HG03060 (cell line): ENCODE measurements around the gene STXBP5.

Source experiments
- ATAC-seq: cut with Tn5 transposase; IDR thresholded peaks from one replicate; pipeline ENCODE4 v1.9.1; 2021; ENCODE audit warnings: low read depth, moderate number of reproducible peaks; ENCODE audit not compliant: unreplicated experiment

Gene STXBP5

DNA sequence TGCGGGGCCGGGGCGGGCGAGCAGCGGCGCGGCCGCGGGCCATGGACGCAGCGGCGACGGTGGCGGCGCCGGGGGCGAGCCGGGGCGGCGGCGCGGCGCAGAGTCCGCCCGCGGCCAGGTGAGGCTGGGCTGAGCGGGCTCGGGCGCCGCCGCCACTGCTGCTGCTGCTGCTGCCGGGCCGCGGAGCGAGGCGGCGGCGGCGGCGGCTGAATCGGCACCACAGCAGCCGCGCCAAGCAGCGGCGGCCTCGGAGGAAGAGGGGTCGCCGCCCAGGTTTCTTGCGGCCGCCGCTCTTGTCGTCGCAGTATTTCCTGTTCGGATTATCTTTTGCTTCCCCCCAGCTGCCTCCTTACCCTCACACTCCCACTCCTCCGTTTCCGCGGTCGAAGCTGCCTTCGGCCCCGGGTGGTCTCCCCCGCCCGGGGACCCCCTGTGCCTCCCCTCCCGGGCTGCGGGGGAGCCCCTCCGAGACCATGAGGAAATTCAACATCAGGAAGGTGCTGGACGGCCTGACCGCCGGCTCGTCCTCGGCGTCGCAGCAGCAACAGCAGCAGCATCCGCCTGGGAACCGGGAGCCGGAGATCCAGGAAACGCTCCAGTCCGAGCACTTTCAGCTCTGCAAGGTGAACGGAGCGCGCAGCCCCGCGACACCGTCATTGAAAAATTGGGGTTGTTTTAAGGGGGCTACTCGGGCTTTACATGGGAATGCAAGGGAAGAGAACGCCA, at the start of gene STXBP5:
Gene STXBP5, plus strand, starts transcription at position 358 of the 726 bp plus-strand sequence. Its CDS starts 116 bp downstream, at position 474.
- no peak for ATAC-seq

DNA sequence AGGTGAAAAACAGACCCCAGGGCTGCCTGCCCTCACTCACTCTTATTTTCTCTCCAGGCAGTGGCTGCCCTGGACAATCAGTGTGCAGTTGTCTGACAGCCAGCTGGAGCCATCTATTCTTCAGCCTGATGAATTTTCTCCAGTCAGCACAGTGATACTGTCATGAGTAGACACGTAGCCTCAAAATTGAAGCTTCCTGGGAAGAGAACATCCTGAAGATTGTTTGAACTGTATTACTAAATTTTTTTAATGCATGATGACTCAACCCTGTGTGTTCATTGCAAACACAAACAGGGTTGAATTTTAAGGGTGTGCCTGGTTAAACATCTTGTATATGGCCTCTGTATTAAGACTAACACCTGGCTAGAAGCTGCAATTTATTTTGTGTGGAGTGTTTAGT, 49.8 kb upstream of the STXBP5 start:
- no peak for ATAC-seq

GRCh38 chr6:147156218-147156617, 48.0 kb upstream of the STXBP5 start:
- no peak for ATAC-seq

DNA sequence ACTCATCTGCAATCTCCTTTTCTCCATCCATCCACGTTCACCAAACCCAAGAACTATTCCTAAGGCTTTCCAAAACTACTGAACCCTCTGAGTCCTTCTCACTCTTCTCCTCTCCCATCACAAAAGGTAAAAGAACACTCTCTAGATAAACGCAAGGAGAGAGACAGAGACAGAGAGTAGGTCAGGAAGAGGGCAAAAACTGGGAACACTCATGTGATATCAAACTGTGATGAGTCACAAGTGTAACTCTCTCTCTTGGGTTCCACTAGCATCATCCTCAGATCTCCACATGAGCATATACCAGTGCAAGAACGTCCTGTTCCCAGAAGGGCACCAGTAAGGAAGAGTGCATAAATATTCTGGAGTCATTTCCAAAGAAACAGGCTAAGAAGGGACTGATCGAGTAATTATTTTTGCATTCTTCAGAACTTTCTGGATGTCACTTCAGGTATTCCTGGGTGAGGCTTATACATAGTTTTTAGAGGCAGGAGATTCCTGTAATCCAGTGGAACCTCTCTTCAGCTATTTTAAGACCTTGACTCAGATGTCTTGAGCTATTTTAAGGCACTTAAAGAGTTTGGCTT, 47.3 kb upstream of the STXBP5 start:
- no peak for ATAC-seq

GRCh38 chr6:147157930-147158329, 46.3 kb upstream of the STXBP5 start:
- ATAC-seq = no peak

GRCh38 chr6:147158881-147159280, 45.3 kb upstream of the STXBP5 start:
- no peak for ATAC-seq

DNA sequence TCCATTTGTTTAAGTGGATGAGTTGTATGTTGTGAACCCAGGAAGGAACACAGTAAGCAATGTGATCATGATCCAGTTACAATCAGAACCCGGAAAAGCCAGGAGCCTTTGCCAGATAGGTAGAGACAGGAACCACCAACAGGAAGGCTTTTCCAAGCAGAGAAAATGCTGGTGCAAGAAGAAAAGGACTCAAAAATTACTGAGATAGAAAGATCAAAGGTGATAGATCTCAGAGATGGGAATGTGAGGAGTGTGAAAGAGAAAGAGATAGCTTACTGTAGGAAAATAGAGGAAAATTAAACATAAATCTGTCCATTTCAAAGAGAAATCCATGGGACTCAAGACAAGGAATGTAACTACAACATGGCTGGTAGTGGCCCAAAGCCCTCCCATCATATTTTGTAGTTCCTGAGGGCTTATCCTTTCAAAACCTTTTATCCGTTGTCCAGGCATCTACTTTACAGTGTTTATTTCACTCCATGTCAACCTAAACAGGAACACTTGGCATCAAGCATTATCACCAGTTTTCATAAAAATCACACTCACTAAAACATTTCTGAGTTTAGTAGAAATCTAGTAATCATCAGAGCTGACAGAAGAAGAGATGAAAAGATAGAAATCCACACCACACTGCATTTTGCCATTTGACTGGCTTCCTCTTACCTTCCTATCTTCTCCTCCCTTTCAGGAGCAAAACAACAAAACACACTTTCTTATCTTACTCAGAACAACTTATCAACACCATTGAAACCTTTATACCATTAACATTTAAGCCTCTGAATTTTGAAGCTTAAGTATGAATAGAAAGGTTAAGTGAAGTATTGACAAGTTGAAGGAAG, 44.5 kb upstream of the STXBP5 start:
- no peak for ATAC-seq

DNA sequence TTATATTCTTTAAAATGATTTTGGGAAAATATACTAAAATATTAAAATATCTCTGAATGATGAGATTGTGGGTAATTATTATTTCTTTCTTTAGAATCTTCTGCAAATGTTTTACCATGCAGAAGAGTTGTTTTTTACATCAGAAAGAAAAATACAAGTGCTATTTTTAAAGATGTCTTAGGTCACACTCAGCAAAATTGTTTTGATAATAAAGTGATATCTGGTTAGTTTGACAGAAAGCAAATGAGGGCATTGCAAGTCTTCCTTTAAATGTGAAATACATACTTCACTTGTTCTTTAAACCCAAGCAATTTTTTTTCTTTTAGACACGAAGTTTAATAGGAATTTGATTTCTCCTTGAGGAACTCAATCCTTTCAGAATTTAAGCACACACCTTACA, 43.6 kb upstream of the STXBP5 start:
- no peak for ATAC-seq

- no peak for ATAC-seq
Measured at GRCh38 chr6:147161253-147161973, 42.8 kb upstream of the STXBP5 start.

- no peak for ATAC-seq
Measured at GRCh38 chr6:147161974-147162495, 42.2 kb upstream of the STXBP5 start.

GRCh38 chr6:147164761-147165160, 39.5 kb upstream of the STXBP5 start:
- no peak for ATAC-seq

- ATAC-seq = no peak
Measured at GRCh38 chr6:147166360-147166944, 37.8 kb upstream of the STXBP5 start.

DNA sequence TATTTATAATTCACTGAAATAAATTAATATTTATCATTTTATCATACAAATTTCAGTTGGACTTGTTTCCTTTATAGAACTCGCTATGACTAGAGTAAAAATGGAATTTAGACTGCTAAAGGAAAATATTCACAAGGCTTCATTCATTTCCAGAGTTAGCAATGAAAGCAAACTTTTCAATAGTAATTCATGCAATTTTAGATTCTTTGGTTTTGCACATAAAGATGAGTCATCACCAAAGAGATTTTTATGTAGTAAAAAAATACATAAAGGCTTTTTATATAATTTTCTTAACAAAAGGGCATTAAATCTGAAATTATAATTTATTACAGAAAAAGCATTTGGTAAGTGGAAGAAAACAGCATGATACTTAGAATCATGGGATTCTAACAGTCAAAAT, 37.2 kb upstream of the STXBP5 start:
- ATAC-seq = no peak

DNA sequence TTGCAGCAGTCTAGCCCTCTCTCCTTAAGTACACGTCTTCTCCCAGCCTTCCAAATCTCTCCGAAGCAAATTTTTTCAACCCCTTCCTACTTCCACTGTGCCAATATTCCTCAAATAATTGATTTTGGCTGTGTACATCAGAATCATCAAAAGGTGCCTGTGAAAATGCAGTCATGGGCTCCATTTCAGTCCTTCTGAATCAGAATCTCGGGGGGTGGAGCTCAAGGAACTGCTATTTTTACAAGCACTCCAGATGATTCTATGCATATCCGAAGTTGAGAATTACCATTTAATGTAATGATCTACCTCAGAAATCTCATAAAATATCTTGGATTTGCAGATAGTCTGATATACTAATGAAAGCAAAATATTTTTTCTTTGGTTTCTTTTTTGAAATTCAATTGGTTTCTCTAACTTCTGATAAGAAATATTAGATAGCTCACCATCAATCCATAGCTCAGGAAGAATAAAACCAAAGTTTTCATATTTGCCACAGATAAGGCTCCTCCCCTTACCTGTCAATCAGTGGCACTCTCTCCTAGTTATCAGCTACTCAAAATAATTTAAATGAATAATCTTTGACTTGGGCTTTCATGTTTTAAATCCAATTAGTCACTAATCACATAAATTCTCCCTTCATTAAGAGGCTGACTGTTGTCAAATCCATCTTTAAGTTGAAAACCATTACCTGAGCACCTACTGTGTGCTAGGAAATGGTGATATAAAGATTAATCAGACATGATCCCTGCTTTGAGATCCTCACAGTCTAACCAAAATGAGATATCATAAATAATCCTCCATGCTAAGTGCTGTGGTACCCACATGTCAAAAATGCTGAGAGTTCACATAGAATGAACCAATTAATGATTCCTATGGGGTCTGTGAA, 36.4 kb upstream of the STXBP5 start:
- no peak for ATAC-seq

GRCh38 chr6:147169529-147169928, 34.7 kb upstream of the STXBP5 start:
- no peak for ATAC-seq

- ATAC-seq = no peak
Measured at GRCh38 chr6:147170269-147170668, 33.9 kb upstream of the STXBP5 start.

GRCh38 chr6:147173140-147173539, 31.1 kb upstream of the STXBP5 start:
- no peak for ATAC-seq

DNA sequence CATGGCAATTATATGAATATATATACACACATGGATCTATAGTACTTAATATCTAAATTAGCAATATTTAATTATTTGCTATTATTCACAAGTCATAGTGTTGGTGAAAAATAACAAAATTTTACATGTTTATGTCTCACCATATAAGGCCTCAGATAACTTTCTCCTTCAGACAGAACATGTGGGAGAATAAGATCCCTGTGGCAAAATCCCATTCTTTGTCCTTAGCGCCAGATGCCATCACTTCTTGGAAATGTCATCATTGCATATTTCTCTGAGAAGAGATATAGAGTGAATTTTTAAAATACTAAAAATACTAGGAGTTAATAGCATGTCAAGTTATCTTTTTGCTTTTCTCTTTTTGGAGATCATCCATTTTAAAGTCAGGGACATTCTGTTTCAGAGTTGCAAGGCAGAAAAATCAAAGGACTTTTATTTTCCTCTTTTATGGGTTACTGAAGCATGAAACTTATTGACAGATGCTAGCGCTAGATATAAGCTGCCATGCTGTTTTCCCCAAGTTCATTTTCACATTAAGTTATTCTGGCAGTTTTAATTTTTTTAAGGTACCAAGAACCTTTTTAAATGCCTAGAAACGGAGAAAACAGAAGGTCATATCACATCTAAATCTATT, 30.4 kb upstream of the STXBP5 start:
- ATAC-seq = no peak

- ATAC-seq = no peak
Measured at GRCh38 chr6:147176795-147177194, 27.4 kb upstream of the STXBP5 start.
